Sigmoid colon (tissue), 7 donors: ENCODE data around the gene LPCAT4. TPM values are rescaled to one million over a fixed set of nuclear protein-coding genes. Genes with fewer than 3 reads are reported as not detected.
"Not testable (repeated sequence)": the region's sequence is repeated elsewhere in the genome, so short reads cannot be mapped to it uniquely, and the experiment has no call there.

Experiments used
- DNase-seq: peaks from one replicate; pipeline ENCODE4 v3.0.0-alpha.2; 2019
- H3K27ac ChIP-seq, 4 donors: fragments of 200-600 bp; sonication (generic); one replicate each; pipeline ENCODE4 v1.5.1; 2016 to 2019; ENCODE audit warnings: mild to moderate bottlenecking in 1 of 4
- H3K27me3 ChIP-seq, 3 donors: fragments of 200-600 bp; sonication (generic); one replicate each; pipeline ENCODE4 v1.5.1; 2019; ENCODE audit warnings: mild to moderate bottlenecking in 1 of 3
- H3K36me3 ChIP-seq, 4 donors: fragments of 200-600 bp; sonication (generic); one replicate each; pipeline ENCODE4 v1.5.1; 2016 to 2019
- H3K4me1 ChIP-seq, 4 donors: fragments of 200-600 bp; sonication (generic); one replicate each; pipeline ENCODE4 v1.5.1; 2017 to 2019
- H3K4me3 ChIP-seq, 4 donors: fragments of 200-600 bp; sonication (generic); one replicate each; pipeline ENCODE4 v1.5.1; 2017 to 2019; ENCODE audit warnings: mild to moderate bottlenecking in 2 of 4, moderate library complexity in 1 of 4
- H3K9me3 ChIP-seq, 4 donors: fragments of 200-600 bp in 3 of 4; sonication (generic) in 3 of 4; one replicate each; pipeline versions ENCODE4 v1.5.1 to v1.6.1; 2013 to 2019
- CTCF ChIP-seq, 4 experiments: fragments of 450-650 bp in 3 of 4; fragments of 200-600 bp in 1 of 4; IDR thresholded peaks; one replicate each; pipeline ENCODE4 v1.5.1; 2016 to 2019; ENCODE audit warnings: antibody characterized with exemption in 4 of 4, mild to moderate bottlenecking in 3 of 4, moderate library complexity in 2 of 4
- EP300 ChIP-seq, 4 donors: sonication (generic); formaldehyde crosslinking; IDR thresholded peaks; one replicate each; pipeline ENCODE4 v1.6.1; 2017; ENCODE audit warnings: antibody characterized with exemption in 4 of 4
- POLR2A ChIP-seq, 2 donors: fragments of 450-650 bp; IDR thresholded peaks; one replicate each; pipeline ENCODE4 v1.6.1; 2016; ENCODE audit warnings: antibody characterized with exemption in 2 of 2, mild to moderate bottlenecking in 2 of 2, moderate library complexity in 2 of 2
- POLR2AphosphoS5 ChIP-seq, 4 donors: sonication (generic); formaldehyde crosslinking; IDR thresholded peaks; one replicate each; pipeline ENCODE4 v1.6.1; 2017; ENCODE audit warnings: antibody characterized with exemption in 4 of 4
- WGBS, 2 donors: extraction: QIAGEN DNeasy Blood & Tissue Kit; methylation state at CpG; one replicate each; pipeline ENCODE4 v1.1.7; 2013; 5-methylcytosine and 5-hydroxymethylcytosine counted together
- intact Hi-C: fragments of 100-400 bp; cut with DNase I; formaldehyde crosslinking; loops from one replicate; pipeline ENCODE4 v1.15.1; 2023
- polyA plus RNA-seq, 3 donors: library from polyadenylated mRNA; stranded (reverse); fragments of 200-250 nt; gene quantifications; one replicate each; pipeline ENCODE4 v1.2.3, GENCODE V29; 2013
- total RNA-seq, 4 donors: library from RNA; depleted of rRNA; stranded (reverse); fragments of >200 nt; gene quantifications; one replicate each; pipeline ENCODE4 v1.1.0, GENCODE V29; 2016
- donor health status: healthy with polysubstance abuse.
- donor health status: Bipolar disorder and iron deficiency.
- donor health status: healthy.

The LPCAT4 gene
- total and polyA plus RNA-seq, 7 donors = 9.6 to 122 (median 24.5) TPM

- H3K27ac ChIP-seq = no peak overlapping the region
These were observed 8.6 kb downstream of the LPCAT4 start for GRCh38 chr15:34358367-34358766.

GRCh38 chr15:34357653-34358052 lies 9.3 kb downstream of the LPCAT4 start:
- no peak overlapping the region for H3K4me3 ChIP-seq
- H3K4me1 ChIP-seq = no peaks in the 10 kb centered on the region
- intact Hi-C loops = no loop called here
- DNase-seq = no peak
- no peak for TF ChIP-seq EP300 (IDR thresholded peaks at IDR 0.05)
- no peak for TF ChIP-seq CTCF (IDR thresholded peaks at IDR 0.05)
- TF ChIP-seq POLR2AphosphoS5 (IDR thresholded peaks at IDR 0.05) = no peak
- TF ChIP-seq POLR2A (IDR thresholded peaks at IDR 0.05) = no peak
- no peaks in the 10 kb centered on the region for H3K27me3 ChIP-seq
- WGBS, 2 donors = 88 to 94% methylated on average over 1 of the region's 1 CpG
- H3K9me3 ChIP-seq = no peaks in the 10 kb centered on the region
- no peak overlapping the region for H3K27ac ChIP-seq
- H3K36me3 ChIP-seq = peaks cover 0 to 62% (median 5%) of the 10 kb centered on the region in 4 donors

More at GRCh38 chr15:34358367-34358766, 8.6 kb downstream of the LPCAT4 start:
- no peaks in the 10 kb centered on the region for H3K4me1 ChIP-seq
- intact Hi-C loops = no loop called here
- no peak overlapping the region for H3K4me3 ChIP-seq
- peaks cover 0 to 69% (median 5%) of the 10 kb centered on the region in 4 donors for H3K36me3 ChIP-seq
- DNase-seq = no peak
- H3K9me3 ChIP-seq = no peaks in the 10 kb centered on the region
- no peaks in the 10 kb centered on the region for H3K27me3 ChIP-seq
- TF ChIP-seq CTCF (IDR thresholded peaks at IDR 0.05) = no peak
- TF ChIP-seq EP300 (IDR thresholded peaks at IDR 0.05) = no peak
- no peak for TF ChIP-seq POLR2A (IDR thresholded peaks at IDR 0.05)
- TF ChIP-seq POLR2AphosphoS5 (IDR thresholded peaks at IDR 0.05) = no peak
- WGBS, 2 donors = 77 to 86% methylated on average over 3 of the region's 3 CpGs

GRCh38 chr15:34355241-34355640 lies 11.8 kb downstream of the LPCAT4 start:
- Histone ChIP-seq H3K4me3 (no peak overlapping the region), H3K27me3 (no peaks in the 10 kb centered on the region), H3K36me3 (peaks cover 0 to 44% (median 4%) of the 10 kb centered on the region in 4 donors), H3K9me3 (no peaks in the 10 kb centered on the region), H3K27ac (no peak overlapping the region), H3K4me1 (no peaks in the 10 kb centered on the region)
- TF ChIP-seq CTCF (IDR thresholded peaks at IDR 0.05) (no peak), EP300 (IDR thresholded peaks at IDR 0.05) (no peak), POLR2AphosphoS5 (IDR thresholded peaks at IDR 0.05) (no peak), POLR2A (IDR thresholded peaks at IDR 0.05) (no peak)
- WGBS, 2 donors = 90 to 91% methylated on average over 9 of the region's 9 CpGs
- no peak for DNase-seq
- intact Hi-C loops = no loop called here

- no peaks in the 10 kb centered on the region for H3K27me3 ChIP-seq
- 95 to 96% methylated on average over 7 of the region's 7 CpGs for WGBS, 2 donors
- H3K4me3 ChIP-seq = no peak overlapping the region
- DNase-seq = no peak
- H3K9me3 ChIP-seq = no peaks in the 10 kb centered on the region
- intact Hi-C loops = no loop called here
- H3K4me1 ChIP-seq = peaks cover 0 to 7% (median 1%) of the 10 kb centered on the region in 4 donors
- no peak overlapping the region for H3K27ac ChIP-seq
- peaks cover 0 to 35% (median 4%) of the 10 kb centered on the region in 4 donors for H3K36me3 ChIP-seq
- TF ChIP-seq CTCF (IDR thresholded peaks at IDR 0.05) = no peak
- no peak for TF ChIP-seq EP300 (IDR thresholded peaks at IDR 0.05)
- TF ChIP-seq POLR2AphosphoS5 (IDR thresholded peaks at IDR 0.05) = no peak
- no peak for TF ChIP-seq POLR2A (IDR thresholded peaks at IDR 0.05)
These were observed 12.7 kb downstream of the LPCAT4 start for GRCh38 chr15:34354286-34354685.

GRCh38 chr15:34353627-34354026 lies 13.4 kb downstream of the LPCAT4 start:
- no peak for DNase-seq
- TF ChIP-seq CTCF (IDR thresholded peaks at IDR 0.05) (no peak), POLR2AphosphoS5 (IDR thresholded peaks at IDR 0.05) (no peak), POLR2A (IDR thresholded peaks at IDR 0.05) (no peak), EP300 (IDR thresholded peaks at IDR 0.05) (no peak)
- 86 to 93% methylated on average over 2 of the region's 2 CpGs for WGBS, 2 donors
- peaks cover 0 to 28% (median 4%) of the 10 kb centered on the region in 4 donors for H3K36me3 ChIP-seq
- H3K27me3 ChIP-seq = no peaks in the 10 kb centered on the region
- no peak overlapping the region for H3K27ac ChIP-seq
- intact Hi-C loops = no loop called here
- H3K9me3 ChIP-seq = no peaks in the 10 kb centered on the region
- no peak overlapping the region for H3K4me3 ChIP-seq
- H3K4me1 ChIP-seq = peaks cover 0 to 10% (median 4%) of the 10 kb centered on the region in 4 donors

- H3K27me3 ChIP-seq, DNase-seq, H3K4me3 ChIP-seq, H3K27ac ChIP-seq, H3K4me1 ChIP-seq, intact Hi-C loops, H3K9me3 ChIP-seq: not testable (repeated sequence)
- H3K36me3 ChIP-seq = peaks cover 0 to 22% (median 4%) of the 10 kb centered on the region in 4 donors
- 95 to 97% methylated on average over 12 of the region's 12 CpGs for WGBS, 2 donors
These were observed 14.0 kb downstream of the LPCAT4 start for GRCh38 chr15:34352996-34353395.
